Osteoblast (primary cell): ENCODE data around the gene SOST. TPM values are rescaled to one million over a fixed set of nuclear protein-coding genes. Genes with fewer than 3 reads are reported as not detected.

ENCODE experiments used
- DNase-seq: peaks from one replicate; pipeline ENCODE4 v3.0.0; 2011; ENCODE audit warnings: low spot score, mixed read lengths; ENCODE audit not compliant: insufficient read length; ENCODE audit errors: missing footprints
- H2AFZ ChIP-seq: 2 replicates; pipeline ENCODE4 v1.6.0; 2011; ENCODE audit warnings: mild to moderate bottlenecking, low read length
- H3K27ac ChIP-seq: 2 replicates; pipeline ENCODE4 v1.5.1; 2011; ENCODE audit warnings: mild to moderate bottlenecking, low read depth, low read length, moderate library complexity
- H3K27me3 ChIP-seq: 2 replicates; pipeline ENCODE4 v1.6.0; 2012; ENCODE audit warnings: mild to moderate bottlenecking, control low read depth, inconsistent platforms, low read length, moderate library complexity; ENCODE audit not compliant: insufficient read depth
- H3K36me3 ChIP-seq: 2 replicates; pipeline ENCODE4 v1.5.1; 2011; ENCODE audit warnings: mild to moderate bottlenecking, low read length, control low read depth, moderate library complexity; ENCODE audit not compliant: insufficient read depth
- H3K4me1 ChIP-seq: 2 replicates; pipeline ENCODE4 v1.5.1; 2011; ENCODE audit warnings: mild to moderate bottlenecking, low read length, control low read depth, moderate library complexity; ENCODE audit not compliant: insufficient read depth
- H3K4me2 ChIP-seq: 2 replicates; pipeline ENCODE4 v1.6.0; 2011; ENCODE audit warnings: mild to moderate bottlenecking, low read length; ENCODE audit not compliant: insufficient read depth
- H3K4me3 ChIP-seq: fragments of 200-600 bp; sonication (generic); 3 replicates; pipeline ENCODE4 v1.5.1; 2012; ENCODE audit warnings: mild to moderate bottlenecking, low read length, inconsistent platforms; ENCODE audit not compliant: insufficient read depth
- H3K79me2 ChIP-seq: 2 replicates; pipeline ENCODE4 v1.6.0; 2012; ENCODE audit warnings: mild to moderate bottlenecking, low read length, control low read depth, inconsistent platforms; ENCODE audit not compliant: insufficient read depth
- H3K9me3 ChIP-seq: 2 replicates; pipeline ENCODE4 v1.5.1; 2011; ENCODE audit warnings: low read depth, low read length, control low read depth
- H4K20me1 ChIP-seq: 2 replicates; pipeline ENCODE4 v1.6.0; 2012; ENCODE audit warnings: mild to moderate bottlenecking, low read length, control low read depth; ENCODE audit not compliant: insufficient read depth
- total RNA-seq: library from RNA; depleted of rRNA; stranded (reverse); fragments of >200 nt; gene quantifications from 2 replicates; pipeline ENCODE4 v1.2.3, GENCODE V29; 2012
- TF ChIP-seq, protein P1 (sequence below): IDR thresholded peaks from 2 replicates; pipeline ENCODE4 v1.5.1; 2011; ENCODE audit warnings: mild to moderate bottlenecking, low read depth, low read length, moderate library complexity; ENCODE audit errors: extremely low read depth

SOST gene
- total RNA-seq, 1 donor: not detected

DNA sequence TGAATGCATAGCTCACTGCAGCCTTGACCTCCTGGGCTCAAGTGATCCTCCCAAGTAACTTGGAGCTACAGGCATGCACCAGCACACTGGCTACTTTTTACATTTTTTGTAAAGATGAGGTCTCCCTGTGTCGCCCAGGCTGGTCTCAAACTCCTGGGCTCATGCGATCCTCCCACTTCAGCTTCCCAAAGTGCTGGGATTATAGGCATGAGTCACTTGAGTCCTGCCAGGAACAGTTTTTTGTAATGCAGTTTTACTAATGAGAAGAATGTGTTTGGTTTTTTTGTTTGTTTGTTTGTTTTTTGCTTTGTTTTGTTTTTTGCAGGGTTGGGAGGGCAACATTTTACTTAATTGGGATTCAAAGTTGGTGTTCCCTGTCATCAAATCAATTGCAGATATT, 22.2 kb downstream of the SOST start:
- Histone ChIP-seq H3K4me2 (no peak overlapping the region), H3K27ac (no peak overlapping the region), H3K79me2 (no peaks in the 10 kb centered on the region), H3K36me3 (no peaks in the 10 kb centered on the region), H4K20me1 (no peaks in the 10 kb centered on the region), H3K4me1 (peaks cover 67% of the 10 kb centered on the region), H3K4me3 (no peak overlapping the region), H3K9me3 (no peaks in the 10 kb centered on the region), H3K27me3 (no peaks in the 10 kb centered on the region), H2AFZ (no peak overlapping the region)
- TF ChIP-seq, protein P1, sequence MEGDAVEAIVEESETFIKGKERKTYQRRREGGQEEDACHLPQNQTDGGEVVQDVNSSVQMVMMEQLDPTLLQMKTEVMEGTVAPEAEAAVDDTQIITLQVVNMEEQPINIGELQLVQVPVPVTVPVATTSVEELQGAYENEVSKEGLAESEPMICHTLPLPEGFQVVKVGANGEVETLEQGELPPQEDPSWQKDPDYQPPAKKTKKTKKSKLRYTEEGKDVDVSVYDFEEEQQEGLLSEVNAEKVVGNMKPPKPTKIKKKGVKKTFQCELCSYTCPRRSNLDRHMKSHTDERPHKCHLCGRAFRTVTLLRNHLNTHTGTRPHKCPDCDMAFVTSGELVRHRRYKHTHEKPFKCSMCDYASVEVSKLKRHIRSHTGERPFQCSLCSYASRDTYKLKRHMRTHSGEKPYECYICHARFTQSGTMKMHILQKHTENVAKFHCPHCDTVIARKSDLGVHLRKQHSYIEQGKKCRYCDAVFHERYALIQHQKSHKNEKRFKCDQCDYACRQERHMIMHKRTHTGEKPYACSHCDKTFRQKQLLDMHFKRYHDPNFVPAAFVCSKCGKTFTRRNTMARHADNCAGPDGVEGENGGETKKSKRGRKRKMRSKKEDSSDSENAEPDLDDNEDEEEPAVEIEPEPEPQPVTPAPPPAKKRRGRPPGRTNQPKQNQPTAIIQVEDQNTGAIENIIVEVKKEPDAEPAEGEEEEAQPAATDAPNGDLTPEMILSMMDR: no peak
- no peak for DNase-seq

GRCh38 chr17:43734376-43734775, 24.2 kb downstream of the SOST start:
- Histone ChIP-seq H4K20me1 (no peaks in the 10 kb centered on the region), H3K79me2 (no peaks in the 10 kb centered on the region), H3K9me3 (no peaks in the 10 kb centered on the region), H3K27ac (peak overlapping the region; percentile 49), H3K27me3 (no peaks in the 10 kb centered on the region), H3K4me1 (peaks cover 50% of the 10 kb centered on the region), H3K36me3 (no peaks in the 10 kb centered on the region), H2AFZ (no peak overlapping the region), H3K4me3 (no peak overlapping the region), H3K4me2 (peak overlapping the region; percentile 29)
- peak; percentile 89 for DNase-seq
- TF ChIP-seq, protein P1: no peak

DNA sequence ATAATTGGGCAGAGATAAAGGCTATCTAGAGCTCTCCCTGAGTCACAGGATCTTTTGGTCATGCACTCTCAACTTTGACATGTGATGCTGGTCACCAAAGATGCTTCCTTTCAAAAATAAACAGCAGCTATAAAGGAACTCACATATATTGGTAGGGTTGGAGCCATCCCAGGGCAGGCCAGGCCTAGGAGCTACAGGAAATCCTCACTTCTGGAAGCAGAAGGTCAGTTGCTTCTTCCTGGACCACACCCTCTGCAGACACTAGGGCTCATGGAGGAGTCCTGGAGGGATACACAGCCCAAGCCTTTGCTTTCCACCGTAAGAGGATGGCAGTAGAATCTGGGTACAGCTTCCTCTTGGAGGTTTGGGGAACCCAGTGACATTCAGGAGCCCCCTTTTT, 24.6 kb downstream of the SOST start:
- no peak for DNase-seq
- Histone ChIP-seq H3K9me3 (no peaks in the 10 kb centered on the region), H3K27ac (peak overlapping the region; percentile 34), H3K4me3 (no peak overlapping the region), H2AFZ (no peak overlapping the region), H4K20me1 (no peaks in the 10 kb centered on the region), H3K79me2 (no peaks in the 10 kb centered on the region), H3K27me3 (no peaks in the 10 kb centered on the region), H3K36me3 (no peaks in the 10 kb centered on the region), H3K4me1 (peaks cover 49% of the 10 kb centered on the region), H3K4me2 (peak overlapping the region; percentile 29)
- TF ChIP-seq, protein P1: no peak

DNA sequence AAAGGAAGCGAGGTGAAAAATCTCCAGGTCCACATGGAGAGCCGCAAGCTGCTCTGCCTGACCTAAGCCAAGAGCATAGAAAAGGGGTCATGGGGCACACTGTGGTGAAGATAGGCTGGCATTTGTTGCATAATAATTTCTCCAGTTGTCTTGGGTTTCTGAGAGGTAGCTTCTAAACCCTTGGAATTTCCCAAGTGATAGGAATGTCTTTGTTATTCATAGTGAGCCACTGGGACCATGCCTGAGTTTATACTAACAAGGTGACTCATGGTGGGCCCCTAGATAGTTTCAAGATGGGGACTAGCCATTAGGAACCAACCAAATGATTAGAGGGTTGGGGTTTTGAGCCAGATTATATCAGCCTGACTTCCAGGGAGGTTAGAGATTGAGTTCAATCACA, 25.6 kb downstream of the SOST start:
- DNase-seq: no peak
- TF ChIP-seq, protein P1: no peak

More for the DNA sequence above, 25.6 kb downstream of the SOST start:
- Histone ChIP-seq H3K36me3 (no peaks in the 10 kb centered on the region), H3K4me1 (peaks cover 49% of the 10 kb centered on the region), H3K4me2 (peak overlapping the region; percentile 39), H4K20me1 (no peaks in the 10 kb centered on the region), H3K27me3 (no peaks in the 10 kb centered on the region), H3K4me3 (no peak overlapping the region), H3K27ac (peak overlapping the region; percentile 34), H2AFZ (no peak overlapping the region), H3K79me2 (no peaks in the 10 kb centered on the region), H3K9me3 (no peaks in the 10 kb centered on the region)
